VCaP (cell line): ENCODE data around the gene ADAMTSL5.
A peak's percentile ranks its signal among the peaks of the same experiment; 100 is the strongest.

Source experiments
- H3K27ac ChIP-seq: fragments of 450-650 bp; 2 replicates; pipeline ENCODE4 v1.5.1; 2017
- TF ChIP-seq, protein P1 (sequence below): fragments of 450-650 bp; conservative IDR thresholded peaks from 2 replicates; pipeline ENCODE4 v1.5.1; 2017; ENCODE audit warnings: mild to moderate bottlenecking, moderate library complexity

ADAMTSL5 gene

DNA sequence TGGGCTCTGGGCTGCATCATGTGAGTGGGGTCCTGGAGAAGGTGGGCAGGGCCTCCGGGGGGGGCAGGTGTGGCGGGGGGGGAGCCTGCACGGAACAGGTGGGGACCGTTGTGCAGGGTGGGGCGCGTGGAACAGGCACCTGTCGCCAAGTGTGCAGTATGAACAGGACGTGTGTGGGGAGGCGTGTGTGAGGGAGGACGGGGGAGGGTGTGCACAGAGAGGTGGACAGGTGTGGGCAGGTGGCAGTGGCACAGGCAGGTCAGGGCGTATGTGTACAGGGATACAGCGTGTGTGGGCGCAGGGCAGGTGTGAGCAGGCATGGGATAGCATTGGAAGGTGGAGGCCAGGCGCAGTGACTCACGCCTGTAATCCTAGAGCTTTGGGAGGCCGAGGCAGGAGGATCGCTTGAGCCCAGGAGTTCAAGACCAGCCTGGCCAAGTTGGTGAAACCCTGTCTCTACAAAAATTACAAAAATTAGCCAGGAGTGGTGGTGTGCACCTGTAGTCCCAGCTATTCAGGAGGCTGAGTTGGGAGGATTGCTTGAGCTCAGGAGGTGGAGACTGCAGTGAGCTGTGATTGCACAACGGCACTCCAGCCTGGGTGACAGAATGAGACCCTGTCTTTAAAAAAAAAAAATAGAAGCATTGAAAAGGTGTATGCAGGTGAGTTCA is 14.3 kb upstream of the ADAMTSL5 start:
- no peak overlapping the region for H3K27ac ChIP-seq
- TF ChIP-seq, protein P1, sequence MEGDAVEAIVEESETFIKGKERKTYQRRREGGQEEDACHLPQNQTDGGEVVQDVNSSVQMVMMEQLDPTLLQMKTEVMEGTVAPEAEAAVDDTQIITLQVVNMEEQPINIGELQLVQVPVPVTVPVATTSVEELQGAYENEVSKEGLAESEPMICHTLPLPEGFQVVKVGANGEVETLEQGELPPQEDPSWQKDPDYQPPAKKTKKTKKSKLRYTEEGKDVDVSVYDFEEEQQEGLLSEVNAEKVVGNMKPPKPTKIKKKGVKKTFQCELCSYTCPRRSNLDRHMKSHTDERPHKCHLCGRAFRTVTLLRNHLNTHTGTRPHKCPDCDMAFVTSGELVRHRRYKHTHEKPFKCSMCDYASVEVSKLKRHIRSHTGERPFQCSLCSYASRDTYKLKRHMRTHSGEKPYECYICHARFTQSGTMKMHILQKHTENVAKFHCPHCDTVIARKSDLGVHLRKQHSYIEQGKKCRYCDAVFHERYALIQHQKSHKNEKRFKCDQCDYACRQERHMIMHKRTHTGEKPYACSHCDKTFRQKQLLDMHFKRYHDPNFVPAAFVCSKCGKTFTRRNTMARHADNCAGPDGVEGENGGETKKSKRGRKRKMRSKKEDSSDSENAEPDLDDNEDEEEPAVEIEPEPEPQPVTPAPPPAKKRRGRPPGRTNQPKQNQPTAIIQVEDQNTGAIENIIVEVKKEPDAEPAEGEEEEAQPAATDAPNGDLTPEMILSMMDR: no peak

DNA sequence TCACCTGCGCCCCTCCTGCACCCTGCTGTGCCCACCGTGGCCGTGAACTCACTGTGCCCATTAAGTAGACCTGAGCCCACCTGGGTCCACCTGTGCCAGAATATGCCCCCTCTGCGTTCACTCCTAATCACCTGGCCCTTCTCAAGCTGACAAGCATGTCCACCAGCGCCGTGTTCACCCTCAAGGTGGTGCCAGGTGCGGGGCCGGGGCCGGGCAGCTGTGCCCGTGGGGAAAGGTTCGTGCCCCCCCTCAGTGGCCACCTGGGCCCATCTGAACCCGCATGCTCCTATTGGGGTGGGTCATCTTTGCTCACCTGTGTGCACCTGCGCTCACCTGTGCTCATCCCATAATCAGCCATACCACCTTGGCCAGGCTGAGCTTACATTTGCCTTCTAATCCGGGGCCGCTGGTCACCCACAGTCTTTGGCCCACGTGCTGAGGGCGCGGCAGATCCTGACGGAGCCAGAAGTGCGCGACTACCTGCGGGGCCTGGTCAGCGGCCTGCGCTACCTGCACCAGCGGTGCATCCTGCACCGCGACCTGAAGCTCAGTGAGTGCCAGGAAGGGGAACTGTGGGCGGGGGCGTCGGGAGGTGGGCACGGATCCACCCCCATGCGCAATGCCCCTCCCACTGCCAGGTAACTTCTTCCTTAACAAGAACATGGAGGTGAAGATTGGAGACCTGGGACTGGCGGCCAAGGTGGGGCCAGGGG is 13.4 kb upstream of the ADAMTSL5 start:
- no peak overlapping the region for H3K27ac ChIP-seq
- TF ChIP-seq, protein P1: no peak

DNA sequence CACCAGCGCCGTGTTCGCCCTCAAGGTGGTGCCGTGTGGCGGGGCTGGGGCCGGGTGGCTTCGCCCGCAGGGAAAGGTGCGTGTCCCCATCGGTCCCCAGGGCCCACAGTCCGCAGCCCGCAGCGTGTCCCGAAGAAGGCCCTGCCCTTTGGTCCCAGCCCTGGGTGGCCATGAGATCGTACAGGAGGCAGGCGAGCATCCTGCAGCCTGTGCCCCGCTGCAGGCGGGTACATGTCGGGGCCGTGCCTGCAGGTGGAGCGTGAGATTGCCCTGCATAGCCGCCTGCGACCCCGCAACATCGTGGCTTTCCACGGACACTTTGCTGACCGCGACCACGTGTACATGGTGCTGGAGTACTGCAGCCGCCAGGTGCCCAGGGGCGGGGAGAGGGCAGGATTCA is 12.5 kb upstream of the ADAMTSL5 start:
- TF ChIP-seq, protein P1: no peak
- no peak overlapping the region for H3K27ac ChIP-seq

DNA sequence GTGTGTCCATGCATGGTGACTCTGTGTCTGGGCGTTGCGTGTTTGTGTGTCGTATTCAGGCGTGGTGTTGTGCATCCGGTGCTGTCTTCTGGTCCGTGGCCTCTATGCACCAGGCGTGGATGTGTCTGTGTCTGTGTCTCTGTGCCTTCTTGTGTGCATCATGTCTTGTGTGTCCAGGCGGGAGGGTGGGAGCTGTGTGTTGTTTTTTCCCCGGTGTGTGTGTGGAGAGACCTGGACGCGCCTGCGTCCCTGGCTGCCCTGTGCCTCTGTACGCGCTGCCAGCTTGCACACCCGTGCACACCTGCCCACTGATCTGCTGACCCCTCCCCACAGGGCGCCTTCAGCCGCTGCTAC is 12.1 kb upstream of the ADAMTSL5 start:
- TF ChIP-seq, protein P1: no peak
- H3K27ac ChIP-seq: no peak overlapping the region

DNA sequence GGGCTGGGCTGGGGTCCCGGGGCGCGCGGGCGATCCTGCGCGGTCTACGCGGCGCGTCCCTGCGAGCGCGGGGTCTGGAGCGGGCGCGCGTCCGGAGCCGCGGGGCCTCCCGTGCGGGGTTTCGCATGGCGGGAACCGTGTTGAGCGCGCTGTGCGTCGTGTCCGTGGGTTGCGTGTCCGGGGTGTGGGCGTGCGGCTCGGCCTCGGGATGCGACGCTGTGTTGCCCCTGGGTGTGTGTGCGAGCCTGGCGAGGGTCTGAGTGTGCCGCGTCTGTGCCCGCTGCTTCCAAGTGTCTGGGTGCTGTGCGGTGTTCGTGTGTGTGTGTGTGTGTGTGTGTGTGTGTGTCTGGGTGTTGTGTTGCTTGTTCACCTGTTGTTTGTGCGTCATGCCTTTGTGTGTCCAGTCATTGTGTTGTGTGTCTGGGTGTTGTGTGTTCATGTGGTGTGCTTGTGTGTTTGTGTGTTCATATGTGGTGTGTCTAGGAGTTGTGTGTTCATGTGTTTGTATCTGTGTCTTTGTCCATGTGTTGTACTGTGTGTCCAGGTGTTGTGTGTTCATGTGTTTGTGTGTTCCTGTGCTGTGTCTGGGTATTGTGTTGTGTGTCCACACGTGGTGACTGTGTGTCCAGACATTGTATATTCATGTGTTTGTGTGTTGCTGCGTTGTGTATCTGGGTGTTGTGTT is 11.6 kb upstream of the ADAMTSL5 start:
- no peak overlapping the region for H3K27ac ChIP-seq
- TF ChIP-seq, protein P1: no peak

DNA sequence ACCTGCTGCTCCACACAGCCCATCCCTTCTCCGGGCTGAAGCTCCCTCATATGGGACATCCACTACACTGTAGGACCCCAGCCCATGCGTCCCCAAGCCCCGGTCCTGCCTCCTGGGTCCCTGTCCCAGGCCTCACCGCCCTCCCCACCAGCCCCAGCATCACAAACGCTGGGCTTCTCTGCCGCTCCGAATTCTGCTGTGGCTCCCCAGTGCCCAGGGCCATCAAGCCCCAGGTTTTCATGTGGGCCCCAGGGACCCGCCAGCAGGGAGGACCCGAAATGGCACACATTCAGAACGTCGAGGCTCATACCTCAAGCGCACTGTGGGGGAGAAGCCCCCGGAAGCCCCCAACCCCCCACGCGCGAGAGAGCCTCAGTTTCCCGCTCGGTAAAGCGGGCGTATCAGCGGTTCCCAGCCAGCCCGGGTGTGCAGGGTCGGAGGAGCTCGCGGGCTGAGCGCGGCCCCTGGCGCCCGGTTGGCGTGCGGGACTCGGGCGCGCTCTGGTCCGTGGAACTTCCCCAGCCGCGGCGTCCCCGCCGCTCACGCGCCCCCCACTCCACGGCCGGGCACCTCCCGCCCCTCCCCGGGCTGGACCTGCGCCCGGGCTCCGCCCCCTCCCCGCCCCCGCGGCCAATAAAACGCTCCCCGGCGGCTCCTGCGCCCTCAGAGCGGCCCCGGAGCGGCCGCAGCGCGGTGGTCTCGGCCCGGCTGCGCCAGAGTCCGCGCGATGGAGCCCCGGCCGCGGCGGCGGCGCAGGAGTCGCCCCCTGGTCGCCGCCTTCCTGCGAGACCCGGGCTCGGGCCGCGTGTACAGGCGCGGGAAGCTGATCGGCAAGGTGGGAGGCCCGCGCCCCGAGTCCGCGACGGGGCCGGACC is 10.8 kb upstream of the ADAMTSL5 start, which contains the start of gene PLK5:
Gene PLK5 (plus strand): TSS at position 666 of the 875 bp plus-strand sequence. CDS start 2,920 bp downstream, outside the sequence.
- H3K27ac ChIP-seq: no peak within 1 kb of the TSS
- TF ChIP-seq, protein P1: 0 out of 2 replicates have a peak, but pooled peaks have one; percentile 9
